Erythroblast (primary cell): ENCODE results near the gene IL31.

Source experiments
- GATA1 ChIP-seq: IDR thresholded peaks from 2 replicates; pipeline ENCODE4 v1.6.1; 2011; ENCODE audit warnings: low read depth, mild to moderate bottlenecking, control low read depth, low read length, moderate library complexity
- POLR2A ChIP-seq: IDR thresholded peaks from 2 replicates; pipeline ENCODE4 v1.6.1; 2011; ENCODE audit warnings: mild to moderate bottlenecking, low read length

DNA sequence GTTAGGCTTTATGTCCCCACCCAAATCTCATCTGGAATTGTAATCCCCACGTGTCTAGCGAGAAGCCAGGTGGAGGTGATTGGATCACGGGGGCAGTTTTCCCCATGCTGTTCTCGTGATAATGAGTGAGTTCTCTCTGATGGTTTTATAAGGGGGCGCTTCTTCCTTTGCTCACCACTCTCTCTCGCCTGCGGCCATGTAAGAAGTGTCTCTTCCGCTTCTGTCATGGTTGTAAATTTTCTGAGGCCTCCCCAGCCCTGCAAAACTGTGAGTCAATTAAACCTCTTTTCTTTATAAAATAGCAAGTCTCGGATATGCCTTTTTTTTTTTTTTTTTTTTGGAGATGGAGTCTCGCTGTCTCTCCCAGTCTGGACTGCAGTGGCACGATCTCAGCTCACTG lies 13.3 kb downstream of the IL31 start:
- TF ChIP-seq POLR2A (no peak), GATA1 (no peak)
